Stimulated activated CD4-positive, alpha-beta T cell treated with anti-CD3 and anti-CD28 coated beads, Interleukin-1b, Interleukin-23, amount 100 ng/mL, for 1 hour (primary cell): ENCODE data around the gene LRRC45.

ENCODE experiments used
- DNase-seq, 2 donors: peaks; one replicate each; pipeline ENCODE4 v3.0.0-alpha.2; 2020; ENCODE audit warnings: low read depth in 2 of 2

Gene LRRC45

DNA sequence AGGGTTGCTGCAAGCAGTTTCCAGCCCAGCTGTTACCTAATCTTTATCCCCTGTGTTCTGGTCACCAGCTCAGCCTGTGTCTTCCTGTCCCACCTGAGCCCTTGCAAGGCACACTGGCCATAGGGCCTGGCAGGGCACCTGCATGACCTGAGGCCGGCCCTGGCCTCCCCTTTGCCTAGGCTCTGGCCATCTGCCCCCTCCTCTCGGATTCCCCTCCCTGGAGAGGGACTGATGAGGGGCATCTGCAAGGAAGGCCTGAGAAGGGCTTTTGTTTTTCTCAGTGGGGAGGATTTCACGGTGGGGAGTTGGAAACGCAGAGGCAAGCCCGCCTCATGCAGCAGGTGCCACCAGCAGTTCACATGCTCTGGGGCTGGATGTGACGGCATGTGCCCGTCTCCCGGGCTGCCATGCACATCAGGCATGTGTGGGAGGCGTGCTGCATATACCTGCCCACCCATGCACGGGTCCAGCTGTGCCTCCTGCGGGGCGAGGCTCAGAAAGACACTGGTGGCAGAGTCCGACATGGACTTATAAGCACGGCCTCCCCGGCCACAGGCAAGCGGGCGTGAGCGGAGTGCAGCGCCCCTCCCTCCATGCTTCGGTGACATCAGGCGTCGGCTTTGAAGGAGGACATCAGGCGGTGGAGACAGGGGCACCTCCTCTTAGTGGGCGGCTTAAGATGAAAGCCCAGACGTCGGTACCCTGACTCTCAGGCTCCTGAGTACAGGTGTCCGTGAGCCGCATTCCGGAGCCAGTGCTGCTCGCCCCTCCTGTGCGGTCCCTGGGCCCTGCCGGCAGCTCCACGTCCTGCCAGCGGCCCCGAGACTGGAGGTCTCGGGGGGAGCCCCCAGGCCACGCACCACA is 29.1 kb upstream of the LRRC45 start:
- DNase-seq, result no peak

DNA sequence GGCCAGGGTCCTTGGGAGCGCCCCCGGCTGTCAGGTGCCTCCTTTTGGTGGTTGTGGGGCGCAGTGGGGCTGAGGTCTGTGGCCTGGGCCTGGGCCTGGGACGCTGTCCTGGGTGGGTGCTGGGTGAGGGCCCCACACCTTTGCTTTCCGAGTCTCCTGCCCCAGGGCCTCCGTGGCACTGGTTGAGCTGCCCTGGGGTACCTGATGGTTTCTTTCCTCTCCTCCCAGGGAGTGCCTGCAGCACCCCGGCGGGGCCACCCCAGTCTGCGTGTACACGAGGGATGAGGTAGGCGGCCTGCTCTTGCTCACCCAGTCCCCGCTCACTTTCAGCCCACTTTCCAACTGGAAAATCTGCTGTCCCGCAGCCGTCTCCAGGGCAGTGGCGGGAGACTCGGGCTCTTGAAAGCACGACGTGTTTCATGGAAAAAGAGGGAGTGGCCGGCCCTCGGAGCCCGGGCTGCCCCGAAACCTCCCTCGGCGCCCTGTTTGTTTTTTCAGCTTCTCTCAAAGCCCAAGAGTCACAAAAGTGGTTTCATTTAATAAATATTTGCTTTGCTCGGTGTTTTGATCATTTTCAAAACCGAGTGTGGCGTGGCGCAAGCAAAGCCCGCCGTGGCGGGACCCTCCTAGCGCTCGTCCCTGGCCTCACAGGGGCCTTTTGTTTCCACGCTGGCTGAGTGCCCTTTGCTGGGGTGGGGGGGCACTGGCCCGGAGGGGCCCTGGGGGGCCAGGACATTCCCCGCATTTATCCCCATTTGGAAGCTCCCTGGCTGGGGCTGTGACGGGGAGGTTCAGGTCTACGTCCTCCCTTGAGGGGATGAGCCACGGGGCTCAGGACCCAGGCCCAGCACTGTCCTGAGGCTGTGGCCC is 28.3 kb upstream of the LRRC45 start:
- DNase-seq, result no peak

DNA sequence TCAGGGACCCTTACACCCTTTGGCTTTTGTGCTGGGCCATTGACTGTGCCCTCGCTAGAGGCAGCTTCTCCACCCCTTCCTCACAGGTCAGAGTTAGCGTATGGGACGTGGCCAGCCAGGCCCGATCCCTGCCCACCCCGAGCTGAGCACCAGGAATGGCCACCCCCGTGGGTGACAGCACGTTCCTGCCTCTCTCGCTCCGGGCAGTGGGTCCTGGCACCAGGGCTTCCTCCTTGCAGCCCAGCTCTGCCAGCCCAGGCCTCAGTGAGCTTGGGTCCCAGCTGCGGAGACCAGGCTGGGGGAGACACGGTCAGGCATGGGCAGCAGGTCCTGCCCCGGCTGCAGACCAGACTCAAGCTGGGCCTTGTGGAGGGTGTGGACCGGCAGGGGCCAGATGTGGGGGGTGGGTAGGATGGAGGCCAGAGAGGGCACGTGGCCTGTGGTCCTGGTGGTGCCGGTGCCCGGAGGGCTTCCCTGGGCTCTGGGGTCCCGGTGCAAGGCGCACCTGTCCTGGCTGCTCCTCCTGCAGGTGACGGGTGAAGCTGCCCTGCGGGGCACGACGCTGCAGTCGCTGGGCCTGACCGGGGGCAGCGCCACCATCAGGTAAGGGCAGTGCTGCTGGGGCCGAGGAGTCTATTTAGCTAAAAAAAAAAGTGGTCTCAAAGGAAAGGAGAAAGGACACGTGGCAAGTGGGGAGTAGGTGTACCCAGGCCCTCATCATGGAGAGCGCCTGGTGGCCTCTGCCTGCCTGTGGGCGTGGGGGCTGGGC is 27.5 kb upstream of the LRRC45 start:
- no peak for DNase-seq

DNA sequence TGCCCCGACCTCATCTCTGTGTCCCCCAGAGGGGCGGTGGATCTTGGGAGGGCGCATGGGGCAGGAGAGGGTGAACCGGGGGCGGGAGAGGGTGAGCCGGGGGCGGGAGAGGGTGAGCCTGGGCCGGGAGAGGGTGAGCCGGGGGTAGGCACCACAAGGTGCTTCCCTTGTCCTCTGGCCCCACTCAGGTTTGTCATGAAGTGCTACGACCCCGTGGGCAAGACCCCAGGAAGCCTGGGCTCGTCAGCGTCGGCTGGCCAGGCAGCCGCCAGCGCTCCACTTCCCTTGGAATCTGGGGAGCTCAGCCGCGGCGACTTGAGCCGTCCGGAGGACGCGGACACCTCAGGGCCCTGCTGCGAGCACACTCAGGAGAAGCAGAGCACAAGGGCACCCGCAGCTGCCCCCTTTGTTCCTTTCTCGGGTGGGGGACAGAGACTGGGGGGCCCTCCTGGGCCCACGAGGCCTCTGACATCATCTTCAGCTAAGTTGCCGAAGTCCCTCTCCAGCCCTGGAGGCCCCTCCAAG is 26.8 kb upstream of the LRRC45 start:
- DNase-seq, result no peak

DNA sequence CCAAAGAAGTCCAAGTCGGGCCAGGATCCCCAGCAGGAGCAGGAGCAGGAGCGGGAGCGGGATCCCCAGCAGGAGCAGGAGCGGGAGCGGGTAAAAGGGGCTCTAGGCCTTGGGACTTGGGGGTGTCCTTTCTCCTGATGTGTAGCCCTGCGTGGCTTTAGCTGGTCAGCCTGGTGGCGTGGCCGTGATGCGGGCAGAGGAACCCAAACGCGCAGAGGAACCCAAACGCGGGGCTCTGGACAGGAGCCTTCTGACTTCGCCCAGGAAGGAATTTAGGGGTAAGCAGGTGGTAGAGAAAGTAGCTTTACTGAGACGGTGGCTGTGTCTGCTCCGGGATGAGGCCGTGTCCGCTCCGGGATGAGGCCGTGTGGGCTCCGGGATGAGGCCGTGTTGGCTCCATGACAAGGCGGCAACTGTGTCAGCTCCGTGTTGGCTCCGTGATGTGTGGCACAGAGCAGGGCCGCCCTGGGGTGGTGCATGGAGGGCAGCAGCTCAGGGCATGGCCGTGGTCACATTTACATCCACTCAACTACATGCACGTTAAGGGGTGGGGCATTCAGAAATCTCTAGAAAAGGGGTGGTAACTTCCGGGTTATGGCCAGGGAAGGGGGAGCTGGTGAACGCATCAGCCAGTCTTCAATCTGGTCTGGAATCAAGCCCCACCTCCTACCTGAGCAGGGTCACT is 26.2 kb upstream of the LRRC45 start:
- DNase-seq, result no peak

DNA sequence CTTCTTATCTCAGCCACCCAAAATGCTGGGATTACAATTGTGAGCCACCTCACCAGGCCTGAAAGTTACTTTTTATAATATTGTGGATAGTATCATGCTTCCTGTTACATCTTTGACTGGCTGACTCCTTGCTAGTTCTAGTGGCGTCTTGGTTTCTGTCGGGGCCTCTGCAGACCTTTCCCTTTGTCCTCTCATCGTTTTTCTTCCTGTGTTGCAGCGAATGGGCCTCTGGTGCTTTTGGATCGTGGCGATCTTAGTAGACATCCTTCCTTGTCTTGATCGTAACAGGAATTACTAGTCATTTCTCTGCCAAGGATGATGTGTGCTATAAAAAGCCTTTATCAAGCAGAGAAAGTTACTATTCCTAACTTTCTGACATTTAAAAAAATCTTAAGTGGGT is 24.9 kb upstream of the LRRC45 start:
- DNase-seq, result no peak

DNA sequence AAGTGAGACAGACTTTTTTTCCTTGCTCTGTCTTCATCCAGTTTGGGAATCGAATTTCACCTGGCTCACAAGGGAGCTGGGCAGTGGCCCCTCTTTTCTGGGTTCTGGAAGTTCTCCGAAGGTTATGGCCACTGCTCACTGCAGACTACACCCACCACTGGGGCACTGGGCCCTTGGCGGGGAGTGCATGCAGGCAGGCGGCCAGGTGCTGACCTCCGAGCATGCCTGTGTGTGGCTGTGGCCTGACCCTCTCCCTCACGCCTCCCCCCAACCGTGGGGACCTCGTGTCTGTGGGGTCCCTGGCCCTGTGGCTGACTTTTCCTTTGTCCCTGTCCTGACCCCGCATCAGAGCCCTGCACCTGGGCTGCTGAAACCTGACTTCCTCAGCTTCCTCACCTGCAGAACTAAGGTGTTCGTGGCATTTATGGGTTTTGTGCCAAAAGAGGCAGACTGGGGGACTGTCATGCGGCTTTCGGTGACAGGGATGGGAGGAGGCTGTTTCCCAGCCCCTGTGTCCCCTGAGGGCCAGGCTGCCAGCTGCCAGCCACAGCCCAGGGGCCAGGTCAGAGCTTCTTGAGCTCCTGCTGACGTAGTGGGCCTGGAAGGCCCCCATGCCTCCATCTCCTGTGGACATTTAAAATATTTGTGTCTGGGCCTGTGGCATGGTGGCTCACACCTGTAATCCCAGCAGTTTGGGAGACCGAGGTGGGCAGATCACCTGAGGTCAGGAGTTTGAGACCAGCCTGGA is 24.2 kb upstream of the LRRC45 start:
- DNase-seq, result no peak

DNA sequence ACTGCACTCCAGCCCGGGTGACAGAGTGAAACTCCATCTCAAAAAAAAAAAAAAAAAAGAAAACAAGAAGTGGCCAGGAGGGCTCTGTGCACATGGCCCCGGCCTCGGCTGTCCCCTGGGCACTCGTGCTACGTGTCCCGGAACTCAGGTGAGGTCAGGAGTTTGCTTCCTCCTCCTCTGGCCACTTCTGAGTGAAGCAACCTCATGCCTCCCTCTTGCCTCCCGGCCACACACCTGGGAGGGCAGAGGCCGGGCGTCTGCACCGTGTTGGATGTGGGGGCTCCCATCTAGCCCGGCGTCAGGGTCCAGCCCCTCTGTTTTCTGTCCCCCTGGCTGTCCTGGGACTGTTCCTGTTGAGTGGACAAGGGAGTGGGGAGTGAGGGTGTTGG is 23.5 kb upstream of the LRRC45 start:
- no peak for DNase-seq

DNA sequence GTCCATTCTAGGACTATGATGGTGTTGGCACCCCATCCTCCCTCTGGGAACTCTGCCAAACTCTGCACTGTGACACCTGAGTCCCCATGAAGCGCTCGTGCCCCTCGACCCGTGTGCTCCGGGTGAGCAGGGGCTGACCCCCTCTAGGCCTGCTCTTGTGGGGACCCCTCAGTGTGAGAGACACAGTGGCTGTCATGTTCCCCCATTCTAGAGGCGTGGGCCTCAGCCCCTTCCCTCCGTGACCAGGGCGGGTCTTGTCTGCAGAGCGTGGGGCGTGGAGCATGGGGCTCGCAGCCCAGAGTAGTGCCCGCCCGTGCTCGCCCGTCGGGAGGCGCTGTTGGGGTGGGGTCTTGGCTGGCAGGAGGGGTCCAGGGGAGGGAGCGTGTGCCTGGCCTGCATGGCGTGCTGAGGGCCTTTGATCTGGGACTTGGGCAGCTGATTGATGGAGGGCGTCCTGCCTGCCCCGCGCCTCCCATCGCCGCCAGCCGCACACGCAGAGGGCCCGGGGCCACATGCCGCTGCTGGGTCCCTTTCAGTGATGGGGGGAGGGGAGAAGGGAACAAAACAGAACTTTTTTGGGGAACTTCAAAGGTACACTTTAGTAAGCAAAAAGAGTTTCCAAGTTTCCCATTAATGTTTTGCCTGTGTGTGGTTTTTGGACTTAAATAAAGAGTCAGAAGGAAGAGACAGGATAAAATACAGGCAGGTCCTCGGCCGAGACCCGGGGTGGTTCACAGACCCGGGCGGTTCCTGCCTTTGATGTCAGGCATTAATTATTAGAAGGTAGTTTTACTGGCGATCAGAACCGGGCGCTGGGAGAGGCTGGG is 22.9 kb upstream of the LRRC45 start:
- DNase-seq, result no peak

DNA sequence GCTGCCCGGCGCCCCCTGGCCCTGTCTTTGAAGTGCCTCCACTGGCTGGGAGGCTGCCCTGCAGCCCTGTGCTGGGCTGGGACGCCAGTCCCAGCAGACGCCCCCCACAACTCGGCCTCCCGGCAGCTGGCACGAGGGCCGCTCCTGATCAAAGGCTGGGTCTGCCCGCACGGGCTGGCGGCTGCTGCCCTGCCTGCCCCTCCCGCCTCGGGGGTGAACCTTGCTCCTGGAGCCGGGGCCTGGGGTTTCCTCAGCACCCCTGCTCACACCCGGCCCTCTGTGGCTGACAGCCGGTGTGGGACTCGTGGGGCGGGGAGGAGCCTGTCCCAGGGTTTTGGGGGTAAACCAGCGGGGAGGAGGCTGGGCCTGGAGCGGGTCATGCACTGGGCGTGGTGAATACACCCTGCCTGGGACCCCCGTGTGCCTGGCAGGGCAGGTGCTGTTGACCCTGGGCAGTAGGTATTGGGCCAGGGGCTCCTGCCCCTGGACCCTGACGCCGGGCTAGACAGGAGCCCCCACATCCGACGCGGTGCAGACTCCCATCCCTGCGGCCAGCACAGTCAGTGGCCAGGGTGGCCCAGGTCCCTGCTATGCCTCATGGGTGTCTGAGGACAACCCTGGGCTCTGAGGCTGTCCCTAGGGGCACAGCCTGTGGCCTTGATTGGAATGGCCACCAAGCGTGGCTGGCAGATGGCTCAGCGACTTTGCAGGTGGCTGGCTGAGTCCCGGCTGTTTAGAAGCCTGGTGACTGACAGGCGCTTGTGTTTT is 22.1 kb upstream of the LRRC45 start:
- DNase-seq, result no peak

DNA sequence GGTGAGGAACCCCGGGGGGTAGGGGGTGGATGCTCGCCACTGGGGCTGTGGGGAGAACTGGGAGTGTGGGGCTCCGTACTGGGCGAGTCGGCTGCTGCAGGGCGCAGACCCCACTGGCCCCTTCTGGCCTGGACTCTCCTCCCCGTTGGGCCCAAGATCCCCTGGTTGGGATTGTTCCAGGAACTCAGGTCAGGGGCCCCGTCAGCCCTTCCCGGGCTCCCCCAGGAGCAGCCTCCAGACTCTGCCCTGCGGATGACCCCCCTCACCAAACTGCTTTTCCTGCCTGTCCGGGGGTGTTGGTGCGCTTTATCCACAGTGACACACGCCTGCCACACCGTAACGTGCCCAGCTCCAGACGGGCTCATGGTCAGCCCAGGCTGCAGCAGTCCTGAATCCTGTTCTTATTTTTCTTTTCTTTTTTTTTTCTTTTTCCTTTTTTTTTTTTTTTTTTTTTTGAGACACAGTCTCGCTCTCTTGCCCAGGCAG is 21.5 kb upstream of the LRRC45 start:
- DNase-seq, result no peak

DNA sequence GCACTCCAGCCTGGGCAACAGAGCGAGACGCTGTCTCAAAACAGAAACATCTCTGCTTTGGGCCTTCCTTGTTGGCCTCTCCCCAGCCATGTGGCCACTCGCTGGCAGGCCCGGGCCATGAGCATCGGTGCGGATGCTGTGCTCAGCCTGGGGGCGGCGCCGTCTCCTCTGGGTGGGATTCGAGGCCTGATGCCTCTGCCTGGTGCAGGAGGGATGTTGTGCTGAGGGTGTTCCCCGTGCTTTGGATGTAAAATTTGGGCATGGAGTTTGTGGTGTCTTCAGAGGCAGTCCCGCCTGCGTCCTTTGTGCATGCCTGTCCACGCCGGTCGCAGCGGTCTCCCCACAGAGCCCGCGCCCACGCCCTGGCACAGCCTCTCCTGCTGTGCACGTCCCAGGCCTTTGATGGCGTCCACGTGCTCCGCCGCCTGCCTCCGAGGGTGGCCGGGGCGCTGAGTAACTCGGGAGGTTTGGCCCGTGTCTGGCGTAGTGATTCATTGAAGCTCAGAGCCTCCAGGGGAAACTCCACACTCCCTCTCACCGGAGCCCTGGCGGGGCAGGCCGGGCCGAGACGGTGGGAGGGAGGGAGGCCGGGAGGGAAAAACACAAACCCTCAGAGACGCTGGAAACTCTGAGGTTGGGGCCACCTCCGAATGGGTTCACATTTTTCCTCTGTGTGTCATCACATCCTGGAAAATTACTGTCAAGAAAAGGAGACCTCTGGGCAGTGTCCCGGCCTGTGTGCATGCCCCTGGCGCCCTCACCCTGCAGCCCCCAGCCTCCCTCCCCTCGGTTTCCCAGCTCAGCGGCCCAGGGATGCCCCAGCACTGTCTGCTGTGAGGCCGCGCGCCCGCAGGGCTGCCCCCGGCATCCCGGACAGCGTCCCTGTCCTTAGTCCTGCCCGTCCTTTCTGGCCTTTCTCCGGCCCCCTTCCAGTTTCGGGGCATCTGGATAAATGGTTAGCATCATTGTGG is 19.4 kb upstream of the LRRC45 start:
- no peak for DNase-seq

DNA sequence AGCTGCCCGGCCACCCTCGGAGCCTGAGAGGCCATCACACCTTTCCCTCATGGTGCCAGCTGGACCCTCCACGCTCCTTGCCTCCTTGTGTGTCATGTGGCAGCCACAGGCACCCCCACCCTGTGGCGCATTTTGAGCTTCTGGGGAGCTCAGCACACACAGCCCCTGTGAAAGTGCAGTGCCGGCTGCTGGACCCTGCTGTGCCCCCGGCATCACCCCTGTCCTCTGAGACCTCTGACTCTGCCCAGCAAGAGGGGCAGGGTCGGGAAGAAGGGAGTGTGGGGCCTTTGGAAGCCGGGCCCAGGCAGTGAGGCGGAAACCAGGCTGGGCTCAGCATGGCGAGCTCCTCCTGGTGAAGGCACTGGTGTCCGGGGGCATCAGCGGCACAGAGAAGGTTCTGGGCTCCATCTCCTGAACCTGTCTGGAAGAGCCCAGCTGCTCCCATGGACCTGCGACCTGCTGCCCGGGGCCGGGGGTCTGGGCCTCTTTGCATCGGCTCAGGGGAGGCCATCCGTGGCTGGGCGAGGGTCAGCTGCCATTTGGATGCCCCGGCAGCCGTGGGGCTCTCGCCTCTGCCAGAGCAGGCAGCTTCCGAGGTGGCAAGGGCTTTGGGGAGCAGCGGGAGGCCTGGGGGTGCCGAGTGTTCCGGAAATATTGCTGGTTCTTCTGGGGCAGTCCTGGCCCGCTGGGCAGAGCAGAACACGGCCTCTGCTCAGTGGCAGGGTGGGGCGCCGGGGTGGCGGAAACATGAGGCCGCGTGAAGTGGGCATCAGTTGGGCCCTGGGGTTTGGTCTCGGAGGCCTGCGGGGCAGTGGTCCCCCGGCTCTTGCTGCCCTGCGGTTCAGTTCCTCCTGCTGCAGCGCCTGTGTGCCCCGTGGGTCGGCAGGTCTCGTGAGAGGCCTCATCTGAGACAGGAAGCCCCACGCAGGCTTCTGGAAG is 18.3 kb upstream of the LRRC45 start:
- DNase-seq, result no peak

DNA sequence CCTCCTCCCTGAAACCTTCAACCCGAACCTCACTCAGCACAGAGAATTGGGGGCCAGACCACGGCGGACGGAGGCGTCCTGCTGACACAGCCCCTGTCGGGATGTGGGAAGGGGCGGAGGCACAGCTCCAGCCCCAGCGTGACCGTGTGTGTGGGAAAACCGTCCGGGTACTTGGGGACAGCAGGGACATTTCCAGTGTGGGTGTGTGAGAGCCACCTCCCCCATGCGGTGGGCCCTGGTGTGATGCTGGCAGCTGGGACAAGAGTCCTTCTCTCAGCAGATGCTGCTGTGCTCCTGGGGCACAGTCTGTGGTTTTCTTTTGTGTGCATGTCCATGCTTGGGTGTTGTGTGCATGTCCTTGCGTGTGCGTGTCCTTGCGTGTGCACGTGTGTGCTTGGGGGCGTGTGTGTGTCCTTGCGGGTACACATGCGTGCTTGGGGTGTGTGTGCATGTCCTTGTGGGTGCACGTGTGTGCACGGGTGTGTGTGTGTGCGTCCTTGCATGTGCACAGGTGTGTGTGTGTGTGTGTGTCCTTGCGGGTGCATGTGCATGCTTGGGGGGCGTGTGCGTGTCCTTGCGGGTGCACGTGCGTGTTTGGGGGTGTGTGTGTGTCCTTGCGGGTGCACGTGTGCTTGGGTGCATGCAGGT is 17.3 kb upstream of the LRRC45 start:
- no peak for DNase-seq

DNA sequence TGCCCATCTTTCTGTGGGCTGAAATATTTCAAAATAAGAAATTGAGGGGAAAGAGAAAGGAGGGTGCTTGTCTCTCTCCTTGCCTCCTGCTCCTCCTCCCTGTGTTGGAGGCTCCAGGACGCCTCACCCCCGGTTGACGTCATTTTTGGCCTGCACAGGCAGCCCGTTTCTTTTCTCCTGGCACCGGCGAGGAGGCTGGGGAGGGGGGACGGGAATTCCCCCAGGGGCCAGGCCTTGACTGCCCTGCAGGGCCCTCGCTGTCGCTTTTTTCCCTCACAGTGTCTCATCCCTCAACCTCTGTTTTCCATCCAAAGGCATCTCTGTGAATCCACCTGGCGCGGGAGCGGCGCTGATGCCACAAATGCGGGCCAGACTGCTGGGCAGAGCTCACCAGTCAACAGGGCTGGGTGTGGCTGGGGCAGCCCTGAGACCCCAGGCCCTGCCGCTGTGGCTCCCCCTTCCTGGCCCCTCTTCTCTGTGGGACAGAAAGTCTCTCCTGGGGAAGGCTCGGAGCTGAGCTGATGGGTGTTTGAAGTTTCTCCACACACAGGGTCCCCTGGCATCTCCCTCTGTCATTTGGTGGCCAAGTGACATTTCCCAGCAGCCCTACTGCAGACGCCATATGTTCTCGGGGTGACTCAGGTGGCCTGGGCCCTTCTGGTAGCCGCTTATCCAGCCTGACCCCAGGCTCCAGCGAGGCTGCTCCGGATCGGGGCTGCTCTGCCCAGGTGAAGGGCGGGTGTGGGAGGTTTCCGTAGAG is 16.5 kb upstream of the LRRC45 start:
- DNase-seq, result no peak

DNA sequence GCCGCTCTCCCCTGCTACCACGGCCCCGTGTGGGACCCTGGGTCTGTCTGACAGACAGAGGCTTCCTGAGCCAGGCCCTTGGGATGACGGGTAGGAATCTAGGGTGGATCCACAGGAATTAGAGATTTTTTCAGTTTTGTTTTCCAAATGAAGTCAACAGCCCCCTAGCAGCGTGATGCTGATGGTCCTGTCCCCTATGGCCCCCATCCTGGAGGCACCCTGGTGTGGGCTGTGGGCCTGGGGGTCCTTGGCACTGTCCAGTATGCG is 15.9 kb upstream of the LRRC45 start:
- no peak for DNase-seq
